Hematopoietic multipotent progenitor cell treated with erythropoietin and hydrocortisone succinate and interleukin-3 and kit ligand, for 6 days (in vitro differentiated cells): ENCODE measurements around the gene AKAP6.
"Not testable (repeated sequence)": the region's sequence is repeated elsewhere in the genome, so short reads cannot be mapped to it uniquely, and the experiment has no call there.

Experiments
- DNase-seq: peaks from one replicate; pipeline ENCODE4 v3.0.0-alpha.2; 2015

Gene AKAP6

GRCh38 chr14:32546246-32546645, 217.1 kb downstream of the AKAP6 start:
- no peak for DNase-seq

- no peak for DNase-seq
These were observed 223.7 kb downstream of the AKAP6 start for GRCh38 chr14:32552766-32553165.

- DNase-seq, result no peak
These were observed 229.9 kb downstream of the AKAP6 start for GRCh38 chr14:32559048-32559447.

GRCh38 chr14:32559590-32559989, 230.5 kb downstream of the AKAP6 start:
- no peak for DNase-seq

DNA sequence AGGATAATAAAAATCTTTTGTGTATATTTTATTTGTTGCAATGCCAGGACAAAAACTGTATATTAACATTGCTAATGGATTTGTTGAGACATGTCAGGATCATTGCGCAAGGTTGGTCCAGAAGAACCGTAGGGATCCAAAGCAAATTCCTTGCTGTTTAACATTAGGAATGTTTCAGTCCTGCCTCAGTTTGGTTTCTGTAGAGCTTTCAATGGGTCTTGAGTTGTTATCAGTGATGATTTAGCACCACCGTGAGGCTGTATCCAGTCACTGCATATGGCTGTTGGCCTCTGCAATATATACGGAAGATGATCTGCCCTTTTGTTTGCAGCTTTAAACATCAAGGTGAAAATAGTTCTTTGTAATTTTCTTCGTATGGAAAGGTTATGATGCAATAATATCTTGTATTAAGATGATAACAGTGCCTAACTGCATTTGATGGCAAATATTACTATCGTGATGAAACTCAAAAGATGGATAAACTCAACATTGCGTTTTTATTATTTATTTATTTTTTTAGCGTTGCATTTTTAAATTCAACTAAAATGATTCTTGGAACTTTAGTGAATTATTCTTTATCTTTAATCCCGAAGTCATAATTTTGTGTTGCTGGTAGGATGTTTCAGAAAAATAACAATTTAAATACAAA, 231.2 kb downstream of the AKAP6 start:
- DNase-seq, result peak; percentile 78

- DNase-seq, result no peak
These were observed 232.4 kb downstream of the AKAP6 start for GRCh38 chr14:32561520-32561919.

DNA sequence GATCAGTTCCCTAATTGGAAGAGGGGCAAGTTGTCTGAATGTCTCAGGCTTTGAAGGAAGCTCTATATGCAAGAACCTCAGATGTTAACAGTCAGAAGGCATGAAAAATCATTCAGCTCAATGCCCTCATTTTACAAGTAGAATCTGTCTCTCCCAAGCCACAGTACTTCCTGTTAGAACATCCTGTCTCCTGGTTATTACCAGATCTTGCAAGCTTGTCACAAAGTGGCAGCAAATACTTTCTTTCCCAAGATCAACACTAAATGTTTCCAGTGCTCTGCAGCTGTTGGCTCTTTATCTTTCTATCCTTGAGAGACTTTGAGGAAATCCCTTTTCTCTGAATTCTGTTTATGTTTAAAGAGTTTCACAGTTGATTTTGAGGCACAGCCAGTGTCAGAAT, 235.5 kb downstream of the AKAP6 start:
- peak; percentile 3 for DNase-seq

- DNase-seq, result no peak
These were observed 236.2 kb downstream of the AKAP6 start for GRCh38 chr14:32565256-32565655.

DNA sequence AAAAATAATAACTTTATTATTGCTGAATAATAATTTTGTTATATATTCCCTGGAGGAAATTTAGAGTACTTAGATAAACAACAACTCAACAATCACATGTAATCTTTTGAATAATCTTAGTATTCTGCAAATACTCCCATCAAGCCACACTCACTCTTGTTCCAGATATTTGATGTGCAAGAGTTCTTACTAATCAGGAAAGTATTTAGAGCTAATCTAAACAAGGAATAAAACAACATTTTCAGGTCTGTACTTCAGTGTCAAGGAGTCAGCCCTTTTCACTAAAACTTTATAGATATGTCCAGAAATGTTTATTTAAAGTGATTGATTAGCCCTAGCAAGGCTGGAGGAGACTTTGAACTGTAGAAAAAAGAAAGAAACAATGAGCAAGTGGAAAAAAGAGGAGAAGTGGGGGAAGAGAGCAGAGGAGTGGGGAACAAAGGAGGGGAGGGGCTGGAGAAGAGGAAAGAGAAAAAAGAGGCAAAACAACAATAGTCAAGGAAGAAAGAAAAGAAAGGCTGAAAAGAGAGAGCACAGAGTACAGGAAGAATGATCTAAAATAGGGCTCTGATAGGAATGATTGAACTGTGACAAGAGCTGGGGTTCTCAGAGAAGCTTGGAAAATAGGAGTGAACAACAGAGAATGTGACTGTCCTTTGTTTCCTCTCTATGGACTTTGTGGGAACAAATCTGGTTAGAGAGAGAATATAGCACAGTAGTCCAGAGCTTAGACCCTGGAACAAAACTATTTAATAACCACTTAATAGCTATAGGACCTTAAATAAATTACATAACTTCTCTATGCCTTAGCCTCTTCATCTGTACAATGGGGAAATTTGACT, 238.7 kb downstream of the AKAP6 start:
- DNase-seq, result no peak

DNA sequence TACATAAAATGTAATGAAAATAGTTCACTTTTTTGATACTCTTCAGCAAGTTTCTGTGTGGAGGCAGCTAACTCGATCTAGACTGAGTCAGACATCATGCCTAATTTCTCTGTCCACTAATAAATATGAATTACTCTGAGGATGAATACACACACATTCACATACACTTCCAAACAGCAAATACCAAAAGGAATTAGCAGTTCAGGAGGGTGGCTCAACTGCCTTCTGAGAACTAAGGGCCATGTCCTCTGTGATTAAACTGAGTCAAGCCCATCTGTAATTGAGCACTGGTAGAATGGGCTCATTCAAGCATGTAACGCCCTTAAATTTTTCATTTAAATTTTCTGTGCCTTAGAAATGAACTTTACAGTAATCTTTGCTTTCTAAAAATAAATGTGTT, 242.5 kb downstream of the AKAP6 start:
- DNase-seq, result no peak

GRCh38 chr14:32571995-32572866, 243.1 kb downstream of the AKAP6 start:
- no peak for DNase-seq

GRCh38 chr14:32572867-32573150, 243.7 kb downstream of the AKAP6 start:
- DNase-seq, result no peak

DNA sequence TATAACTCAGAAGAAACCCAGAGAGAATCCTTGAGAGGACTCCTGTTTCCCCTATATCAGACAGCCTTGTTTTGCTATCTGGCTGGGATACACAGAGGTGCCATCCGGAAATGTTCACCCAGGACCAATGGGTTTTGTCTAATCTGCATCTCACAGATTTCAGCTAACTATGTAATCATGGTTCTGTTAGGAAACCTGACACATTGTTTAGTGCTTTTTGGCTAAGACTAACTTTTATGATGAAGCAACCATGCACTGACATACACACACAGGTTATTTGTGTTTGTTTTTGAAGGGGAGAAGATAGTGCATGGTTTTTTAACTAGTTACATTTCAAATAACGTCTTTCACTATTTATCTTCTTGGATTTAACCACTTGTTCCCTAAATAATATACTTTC, 245.2 kb downstream of the AKAP6 start:
- no peak for DNase-seq

DNA sequence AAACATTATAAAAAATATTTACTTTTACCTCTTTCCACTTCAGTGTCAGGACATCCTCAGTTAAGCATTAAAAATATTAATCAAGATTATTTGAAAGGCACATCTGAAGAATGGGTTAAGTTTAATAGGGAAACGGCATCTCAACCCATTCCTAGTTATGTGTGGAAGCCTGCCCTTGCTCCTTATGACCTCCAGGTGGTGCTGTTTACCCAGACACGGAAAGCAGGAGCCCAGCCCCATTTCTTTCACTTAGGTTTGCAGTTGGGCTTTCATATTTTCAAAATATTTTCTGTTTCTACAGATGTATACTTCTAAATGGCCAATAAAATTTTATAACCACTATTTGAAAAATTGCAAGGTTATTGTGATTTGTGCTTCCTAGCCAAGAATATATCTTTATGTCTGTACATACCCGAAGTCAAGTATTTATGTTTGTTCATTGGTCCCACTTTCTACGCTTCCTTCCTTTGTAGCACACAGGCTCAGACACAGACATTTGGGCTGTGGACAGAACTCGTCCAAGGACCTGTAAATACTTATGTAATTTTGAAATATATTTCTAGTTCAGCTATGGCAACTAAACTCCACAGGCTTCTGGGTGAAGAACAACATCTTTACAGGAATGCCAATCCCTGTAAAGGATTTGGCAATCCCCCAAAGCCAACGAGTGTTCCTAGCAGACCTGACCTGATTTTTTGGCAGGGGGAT, 247.1 kb downstream of the AKAP6 start:
- peak; percentile 81 for DNase-seq

DNA sequence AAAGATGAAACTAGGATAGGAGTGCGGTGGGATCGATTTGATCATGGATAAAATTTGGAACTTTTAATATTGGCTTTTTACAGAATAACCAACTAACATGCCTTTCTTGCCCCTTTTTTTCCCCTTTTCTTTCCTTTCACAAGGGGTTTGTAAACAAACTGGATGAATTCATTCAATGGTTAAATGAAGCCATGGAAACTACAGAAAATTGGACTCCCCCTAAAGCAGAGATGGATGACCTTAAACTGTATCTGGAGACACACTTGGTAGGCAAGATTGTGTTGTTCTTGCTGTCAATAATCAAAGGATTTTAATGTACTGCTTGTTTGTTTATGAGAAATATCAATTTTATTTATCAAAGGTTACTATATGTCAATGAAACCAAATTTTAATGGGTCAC, 247.9 kb downstream of the AKAP6 start:
- no peak for DNase-seq

DNA sequence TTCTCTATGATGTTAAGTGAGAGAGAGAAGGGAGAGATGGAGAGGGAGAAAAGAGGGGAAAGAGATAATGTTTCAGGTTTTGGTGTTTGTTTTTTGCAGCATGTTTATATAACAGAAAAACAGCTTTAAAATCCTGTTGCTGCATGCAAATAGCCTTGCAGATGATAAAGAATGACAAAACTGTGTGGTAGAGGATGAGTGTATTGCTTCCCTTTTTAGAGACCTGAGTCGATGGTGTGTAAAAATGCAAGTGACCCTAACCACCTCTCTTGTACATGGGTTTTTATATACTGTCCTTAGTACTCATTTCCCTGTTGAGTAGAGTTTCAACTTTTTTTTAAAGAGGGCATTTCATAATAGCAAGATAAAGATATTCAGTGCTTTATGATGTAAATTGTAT, 249.1 kb downstream of the AKAP6 start:
- no peak for DNase-seq

DNA sequence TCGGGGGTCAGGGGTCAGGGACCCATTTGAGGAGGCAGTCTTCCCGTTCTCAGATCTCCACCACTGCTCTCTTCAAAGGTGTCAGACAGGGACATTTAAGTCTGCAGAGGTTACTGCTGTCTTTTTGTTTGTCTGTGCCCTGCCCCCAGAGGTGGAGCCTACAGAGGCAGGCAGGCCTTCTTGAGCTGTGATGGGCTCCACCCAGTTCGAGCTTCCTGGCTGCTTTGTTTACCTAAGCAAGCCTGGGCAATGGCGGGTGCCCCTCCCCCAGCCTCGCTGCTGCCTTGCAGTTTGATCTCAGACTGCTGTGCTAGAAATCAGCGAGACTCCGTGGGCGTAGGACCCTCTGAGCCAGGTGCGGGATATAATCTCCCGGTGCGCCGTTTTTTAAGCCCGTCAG, 254.3 kb downstream of the AKAP6 start:
- not testable (repeated sequence) for DNase-seq

- no peak for DNase-seq
These were observed 255.0 kb downstream of the AKAP6 start for GRCh38 chr14:32584079-32584478.

DNA sequence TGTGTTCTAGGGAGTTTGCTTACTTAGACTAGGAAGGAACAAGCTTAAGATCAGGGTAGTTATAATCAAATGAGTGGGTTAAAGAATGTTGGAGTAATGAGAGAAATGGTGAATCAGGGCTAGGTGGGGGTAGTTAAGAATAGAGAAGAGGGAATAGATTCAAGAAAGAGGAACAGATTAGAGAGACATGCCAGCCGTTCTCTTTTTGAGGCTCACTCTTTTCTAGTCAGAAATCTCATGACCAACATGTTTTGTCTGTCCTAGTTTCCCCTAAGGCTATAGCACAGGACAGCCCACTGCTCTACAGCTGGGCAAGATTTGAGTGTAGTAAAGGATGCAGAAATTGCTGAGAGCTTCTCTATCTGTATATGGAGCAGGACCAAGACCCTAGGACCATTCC, 258.4 kb downstream of the AKAP6 start:
- DNase-seq, result no peak

- DNase-seq, result peak; percentile 48
These were observed 259.6 kb downstream of the AKAP6 start for GRCh38 chr14:32588448-32589320.

DNA sequence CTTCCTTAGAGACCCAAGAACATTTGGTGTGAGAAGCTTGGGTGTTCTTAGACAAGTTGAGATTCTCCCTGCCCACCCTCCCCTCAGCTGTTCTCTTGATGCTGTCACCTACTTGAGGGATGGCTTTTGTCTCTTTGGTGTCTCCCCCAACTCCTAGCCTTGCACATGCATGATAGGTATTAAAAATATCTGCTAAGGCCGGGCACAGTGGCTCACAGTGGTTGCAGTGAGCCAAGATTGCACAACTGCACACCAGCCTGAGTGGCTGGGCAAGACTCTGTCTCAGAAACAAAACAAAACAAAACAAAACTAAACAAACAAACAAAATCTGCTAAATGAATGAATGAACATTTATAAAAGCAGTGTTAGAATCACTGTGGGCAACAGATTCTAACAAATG, 261.1 kb downstream of the AKAP6 start:
- no peak for DNase-seq

DNA sequence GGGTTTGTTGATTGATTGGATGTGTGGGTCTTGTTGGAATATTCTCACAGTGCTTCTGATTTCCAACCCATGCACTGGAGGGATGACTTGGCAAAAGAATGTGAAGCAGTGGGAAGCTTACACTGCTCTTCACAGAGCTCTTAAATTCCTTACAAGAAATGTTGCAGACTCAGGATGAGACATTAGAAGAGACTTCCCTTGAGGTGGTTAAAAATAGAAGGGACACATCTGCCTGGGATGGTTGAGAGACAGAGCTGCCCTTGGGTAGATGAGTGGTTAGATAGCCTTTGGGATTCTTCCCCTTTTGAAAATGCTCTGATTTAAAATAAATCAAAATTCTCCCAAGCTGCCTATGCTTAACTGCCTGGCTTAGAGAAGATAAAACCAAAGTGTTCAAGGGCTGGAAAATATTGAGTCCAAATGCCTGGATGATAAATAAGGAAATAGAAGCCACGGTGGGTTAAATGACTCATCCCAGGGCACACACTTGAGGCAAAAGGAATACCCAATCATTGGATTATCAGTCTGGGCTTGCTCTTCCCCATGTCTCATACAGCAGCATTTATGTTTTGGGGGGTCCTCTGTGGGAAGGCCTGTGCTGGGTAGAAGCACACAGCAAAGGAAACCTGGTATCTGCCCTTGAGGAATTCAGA, 264.3 kb downstream of the AKAP6 start:
- no peak for DNase-seq
